CD4-positive, alpha-beta T cell (primary cell): Measurements from ENCODE around the gene RD3L. TPM values are rescaled to one million over a fixed set of nuclear protein-coding genes. Genes with fewer than 3 reads are reported as not detected.

Experiments
- ATAC-seq: fragments of 200-7000 bp; cut with Tn5 transposase; one replicate; pipeline ENCODE4 v1.10.0; 2022; ENCODE audit warnings: mild to moderate bottlenecking; ENCODE audit not compliant: poor library complexity
- CTCF ChIA-PET: fragments of 350-600 bp; sonication (Branson Sonifier 250); formaldehyde crosslinking; loops from one replicate; lab custom pipeline; 2021; ENCODE audit warnings: antibody characterized with exemption, inconsistent platforms; lab: Charles Lee
- POLR2A ChIA-PET: fragments of 350-600 bp; sonication (Branson Sonifier 250); formaldehyde crosslinking; loops from one replicate; lab custom pipeline; 2021; ENCODE audit warnings: antibody characterized with exemption, inconsistent platforms; lab: Charles Lee
- DNase-seq, 14 experiments: peaks; one replicate each; pipeline ENCODE4 v3.0.0-alpha.2; 2013 to 2020; ENCODE audit warnings: mixed read lengths in 2 of 14
- H3K27ac ChIP-seq, 2 donors: one replicate each; pipeline versions ENCODE4 v1.5.1 to v1.7.0; 2013; ENCODE audit warnings: low read length in 2 of 2, low read depth in 1 of 2, mild to moderate bottlenecking in 1 of 2
- H3K27me3 ChIP-seq, 2 experiments: 1 replicate in 1 of 2; 2 replicates in 1 of 2; pipeline versions ENCODE4 v1.6.1 to v1.7.0; 2013; ENCODE audit warnings: low read length in 2 of 2, control low read depth in 1 of 2, mild to moderate bottlenecking in 1 of 2, moderate library complexity in 1 of 2; ENCODE audit not compliant: insufficient read depth in 2 of 2, control insufficient read depth in 1 of 2
- H3K36me3 ChIP-seq: one replicate; pipeline ENCODE4 v1.6.1; 2013; ENCODE audit warnings: low read length, control low read depth; ENCODE audit not compliant: insufficient read depth
- H3K4me1 ChIP-seq: one replicate; pipeline ENCODE4 v1.6.1; 2013; ENCODE audit warnings: low read length, control low read depth; ENCODE audit not compliant: insufficient read depth
- H3K4me3 ChIP-seq: one replicate; pipeline ENCODE4 v1.5.1; 2013; ENCODE audit warnings: mild to moderate bottlenecking, low read length, moderate library complexity
- H3K9me3 ChIP-seq, 2 experiments: 1 replicate in 1 of 2; 2 replicates in 1 of 2; pipeline versions ENCODE4 v1.6.1 to v1.7.0; 2013; ENCODE audit warnings: low read length in 2 of 2, mild to moderate bottlenecking in 2 of 2, control low read depth in 1 of 2, moderate library complexity in 1 of 2; ENCODE audit not compliant: control insufficient read depth in 1 of 2, insufficient read depth in 1 of 2
- H3K27ac Mint-ChIP-seq: one replicate; pipeline ENCODE4 v1.8.0; 2020; ENCODE audit warnings: mixed read lengths
- H3K27me3 Mint-ChIP-seq: one replicate; pipeline ENCODE4 v1.8.0; 2021; ENCODE audit warnings: mixed read lengths
- H3K36me3 Mint-ChIP-seq: one replicate; pipeline ENCODE4 v1.8.0; 2021; ENCODE audit warnings: low read depth, mixed read lengths
- H3K4me1 Mint-ChIP-seq: one replicate; pipeline ENCODE4 v1.8.0; 2021; ENCODE audit warnings: low read depth, mixed read lengths
- H3K4me3 Mint-ChIP-seq: one replicate; pipeline ENCODE4 v1.8.0; 2020; ENCODE audit warnings: mild to moderate bottlenecking, mixed read lengths
- H3K9me3 Mint-ChIP-seq: one replicate; pipeline ENCODE4 v1.8.0; 2020; ENCODE audit warnings: mixed read lengths
- intact Hi-C, 2 experiments: fragments of 100-400 bp; cut with DNase I in 1 of 2; cut with micrococcal nuclease in 1 of 2; formaldehyde crosslinking; loops; one replicate each; pipeline versions ENCODE4 v1.15.1 to v1.9.0; 2023 to 2025; cut with DNase I, micrococcal nuclease
- total RNA-seq, 174 experiments: library from RNA in 2 of 174; stranded (reverse) in 2 of 174; gene quantifications; one replicate each; pipeline ENCODE4 v1.2.3 and lab custom pipeline; 2021 to 2026
- TF ChIP-seq, protein P1 (sequence below): fragments of 200-600 bp; IDR thresholded peaks from one replicate; pipeline ENCODE4 v1.8.0; 2022; ENCODE audit warnings: antibody characterized with exemption, mild to moderate bottlenecking

RD3L gene
- total RNA-seq, 2 experiments from 2014 or later, result not detected

DNA sequence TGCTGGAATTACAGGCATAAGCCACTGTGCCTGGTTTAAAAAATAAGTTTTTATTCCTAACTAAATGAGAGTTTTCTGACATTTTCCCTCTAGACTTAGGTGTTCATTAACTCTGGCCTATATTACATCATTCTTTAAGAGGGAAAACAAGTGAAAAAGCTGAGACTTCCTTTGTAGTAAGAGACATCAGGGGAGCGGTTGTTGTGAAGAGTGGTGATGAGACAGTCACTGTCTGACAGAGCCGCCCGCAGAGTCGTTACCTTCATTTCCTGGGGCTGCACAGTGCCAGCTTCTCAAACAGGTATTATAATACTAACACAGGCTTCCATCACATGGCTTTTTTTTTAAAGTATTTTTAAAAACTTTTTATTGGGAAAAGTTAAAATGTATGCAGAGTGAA lies 33.7 kb downstream of the RD3L start:
- ATAC-seq (peak; percentile 77), DNase-seq (peak; percentile 14 to 76 (median 46))
- ChIA-PET CTCF (interaction anchor here (1.1 to 1.5 kb wide), 3 partner anchors 8 to 13 kb away, joined by 3 to 5 read pairs (median 4); no protein-coding TSS in a partner anchor), POLR2A (interaction anchor here (1.3 kb wide), 1 partner anchor 13 kb away, joined by 3 read pairs; no protein-coding TSS in a partner anchor)
- TF ChIP-seq, protein P1, sequence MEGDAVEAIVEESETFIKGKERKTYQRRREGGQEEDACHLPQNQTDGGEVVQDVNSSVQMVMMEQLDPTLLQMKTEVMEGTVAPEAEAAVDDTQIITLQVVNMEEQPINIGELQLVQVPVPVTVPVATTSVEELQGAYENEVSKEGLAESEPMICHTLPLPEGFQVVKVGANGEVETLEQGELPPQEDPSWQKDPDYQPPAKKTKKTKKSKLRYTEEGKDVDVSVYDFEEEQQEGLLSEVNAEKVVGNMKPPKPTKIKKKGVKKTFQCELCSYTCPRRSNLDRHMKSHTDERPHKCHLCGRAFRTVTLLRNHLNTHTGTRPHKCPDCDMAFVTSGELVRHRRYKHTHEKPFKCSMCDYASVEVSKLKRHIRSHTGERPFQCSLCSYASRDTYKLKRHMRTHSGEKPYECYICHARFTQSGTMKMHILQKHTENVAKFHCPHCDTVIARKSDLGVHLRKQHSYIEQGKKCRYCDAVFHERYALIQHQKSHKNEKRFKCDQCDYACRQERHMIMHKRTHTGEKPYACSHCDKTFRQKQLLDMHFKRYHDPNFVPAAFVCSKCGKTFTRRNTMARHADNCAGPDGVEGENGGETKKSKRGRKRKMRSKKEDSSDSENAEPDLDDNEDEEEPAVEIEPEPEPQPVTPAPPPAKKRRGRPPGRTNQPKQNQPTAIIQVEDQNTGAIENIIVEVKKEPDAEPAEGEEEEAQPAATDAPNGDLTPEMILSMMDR, result no peak
- Histone ChIP-seq H3K4me3 (no peak overlapping the region), H3K9me3 (no peaks in the 10 kb centered on the region), H3K27me3 (no peaks in the 10 kb centered on the region), H3K4me1 (peaks cover 24% of the 10 kb centered on the region), H3K27ac (peak overlapping the region in 1 of 2 donors; percentile 69), H3K36me3 (peaks cover 17% of the 10 kb centered on the region)
- Mint-ChIP-seq H3K4me3 (peak overlapping the region; percentile 13), H3K9me3 (no peaks in the 10 kb centered on the region), H3K4me1 (peaks cover 27% of the 10 kb centered on the region), H3K27me3 (no peaks in the 10 kb centered on the region), H3K36me3 (peaks cover 25% of the 10 kb centered on the region), H3K27ac (peak overlapping the region; percentile 86)
- intact Hi-C loops, result loop anchor here in 1 of 2 experiments (1.0 kb wide), 1 partner anchor 13 kb away; a partner anchor contains a TSS

DNA sequence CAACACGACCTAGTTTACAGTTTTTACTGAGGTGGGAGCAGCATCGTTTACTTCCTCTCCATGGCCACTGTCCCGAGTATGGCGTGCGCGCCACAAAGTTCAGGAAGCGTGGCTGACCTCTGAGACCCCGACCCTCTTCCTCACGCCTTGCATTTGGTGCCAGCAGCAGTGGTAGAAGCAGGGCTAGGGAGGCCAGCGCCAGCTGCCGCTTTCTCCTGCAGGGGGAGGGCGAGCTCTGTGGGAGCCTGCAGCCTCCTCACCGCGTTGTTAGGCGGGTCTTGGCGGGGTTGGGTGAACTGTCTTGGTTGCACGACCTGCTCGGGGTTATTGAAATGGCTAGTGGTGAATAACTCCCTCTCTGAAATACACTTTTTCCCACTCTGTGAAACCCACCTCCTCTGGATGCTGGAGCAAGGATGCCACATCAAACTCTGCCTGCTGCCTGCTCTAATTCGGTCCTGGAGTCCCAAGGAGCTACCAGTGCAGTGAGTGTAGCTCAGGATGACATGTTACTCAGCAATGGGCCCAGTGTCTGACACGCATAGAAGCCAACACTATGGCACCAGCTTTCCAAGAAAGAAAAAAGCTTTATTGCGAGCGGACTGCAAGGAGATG lies 36.4 kb downstream of the RD3L start:
- no peaks in the 10 kb centered on the region for H3K36me3 ChIP-seq
- ChIA-PET POLR2A (interaction anchor here (1.4 kb wide), 1 partner anchor 51 kb away, joined by 5 read pairs; no protein-coding TSS in a partner anchor), CTCF (interaction anchor here (0.9 to 1.0 kb wide), 2 partner anchors 97 to 172 kb away, joined by 3 read pairs; no protein-coding TSS in a partner anchor)
- no peak overlapping the region for H3K27ac ChIP-seq
- H3K27me3 ChIP-seq, result no peaks in the 10 kb centered on the region
- Mint-ChIP-seq H3K4me3 (no peak overlapping the region), H3K36me3 (peaks cover 5% of the 10 kb centered on the region), H3K27me3 (no peaks in the 10 kb centered on the region), H3K9me3 (no peaks in the 10 kb centered on the region), H3K27ac (peak overlapping the region; percentile 79), H3K4me1 (peaks cover 27% of the 10 kb centered on the region)
- H3K9me3 ChIP-seq, result no peaks in the 10 kb centered on the region
- H3K4me3 ChIP-seq, result no peak overlapping the region
- TF ChIP-seq, protein P1, result peak; percentile 29
- peak in 13 of 14 experiments; percentile 14 to 63 (median 42) for DNase-seq
- intact Hi-C loops, result no loop called here
- H3K4me1 ChIP-seq, result peaks cover 28% of the 10 kb centered on the region
- peak; percentile 43 for ATAC-seq

DNA sequence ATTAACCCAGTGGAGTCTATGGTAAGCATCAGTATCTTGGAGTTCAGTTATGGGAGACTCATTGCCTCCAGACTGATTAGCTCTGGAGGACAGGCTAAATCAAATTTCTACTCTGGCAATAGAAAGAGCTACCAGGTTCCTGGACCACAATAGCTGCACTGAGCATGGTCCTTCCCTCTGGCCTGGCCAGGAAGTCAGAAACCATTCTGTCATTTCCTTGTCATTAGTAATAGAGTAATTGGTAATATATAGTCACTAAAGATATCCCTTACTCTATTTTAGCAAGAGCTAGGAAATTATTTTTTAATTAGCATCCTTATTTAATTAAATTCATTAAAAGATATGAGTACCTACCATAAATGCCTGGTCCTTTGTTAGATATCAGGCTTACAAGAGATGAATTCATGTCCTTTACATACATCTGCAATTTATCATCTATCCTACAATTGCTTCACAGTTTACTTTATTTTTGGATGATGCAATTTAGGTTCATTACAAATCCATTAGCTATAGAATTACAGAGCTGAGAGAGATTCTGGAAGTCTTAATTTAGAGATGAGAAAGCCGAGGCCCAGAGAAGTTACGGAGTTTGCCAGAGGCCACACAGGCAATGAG lies 37.7 kb downstream of the RD3L start:
- Histone ChIP-seq H3K4me3 (no peak overlapping the region), H3K9me3 (no peaks in the 10 kb centered on the region), H3K36me3 (no peaks in the 10 kb centered on the region), H3K4me1 (peaks cover 18% of the 10 kb centered on the region), H3K27ac (no peak overlapping the region), H3K27me3 (no peaks in the 10 kb centered on the region)
- intact Hi-C loops, result no loop called here
- ChIA-PET CTCF (interaction anchor here (0.6 to 1.5 kb wide), 3 partner anchors 16 to 173 kb away, joined by 3 to 5 read pairs (median 3); a partner anchor contains a TSS), POLR2A (no interaction called here)
- ATAC-seq, result no peak
- no peaks in the 10 kb centered on the region for H3K27me3 Mint-ChIP-seq
- no peaks in the 10 kb centered on the region for H3K9me3 Mint-ChIP-seq
- TF ChIP-seq, protein P1, result no peak
- H3K4me3 Mint-ChIP-seq, result no peak overlapping the region
- peaks cover 18% of the 10 kb centered on the region for H3K4me1 Mint-ChIP-seq
- H3K27ac Mint-ChIP-seq, result no peak overlapping the region
- H3K36me3 Mint-ChIP-seq, result no peaks in the 10 kb centered on the region
- DNase-seq, result no peak
